C4-2B (cell line): ENCODE measurements around the gene SPINK5.
"Not testable (repeated sequence)": the region's sequence is repeated elsewhere in the genome, so short reads cannot be mapped to it uniquely, and the experiment has no call there.

Source experiments
- H3K27ac ChIP-seq: fragments of 450-650 bp; 2 replicates; pipeline ENCODE4 v1.5.1; 2017
- CTCF ChIP-seq: fragments of 450-650 bp; conservative IDR thresholded peaks from 2 replicates; pipeline ENCODE4 v1.5.1; 2017; ENCODE audit warnings: mild to moderate bottlenecking
- ZFX ChIP-seq: fragments of 450-650 bp; IDR thresholded peaks from 2 replicates; pipeline ENCODE4 v1.6.1; 2017

Gene SPINK5

GRCh38 chr5:148035676-148036075 lies 28.1 kb upstream of the SPINK5 start:
- TF ChIP-seq ZFX: no peak
- TF ChIP-seq CTCF: no peak
- no peak overlapping the region for H3K27ac ChIP-seq

GRCh38 chr5:148042881-148043280 lies 20.9 kb upstream of the SPINK5 start:
- TF ChIP-seq ZFX: no peak
- TF ChIP-seq CTCF: no peak
- H3K27ac ChIP-seq: no peak overlapping the region

DNA sequence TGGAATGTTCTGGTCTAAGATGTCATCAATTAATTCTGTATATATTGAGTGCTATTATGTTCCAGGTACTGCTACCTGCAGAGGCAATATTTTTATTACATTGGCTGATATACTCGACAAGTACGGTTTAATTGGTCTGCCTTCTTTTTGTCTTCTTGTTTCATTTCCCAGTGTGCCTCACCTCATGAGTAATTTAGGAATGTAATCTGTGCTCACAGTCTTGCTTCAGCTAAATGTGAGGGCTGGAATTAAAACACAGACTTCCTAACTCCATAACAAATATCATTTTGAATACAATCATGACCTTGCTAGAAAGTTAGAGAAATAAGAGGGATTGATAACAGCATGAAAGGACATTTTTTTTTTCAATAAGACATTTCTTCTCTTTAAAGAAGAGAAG lies 20.1 kb upstream of the SPINK5 start:
- TF ChIP-seq CTCF (no peak), ZFX (no peak)
- no peak overlapping the region for H3K27ac ChIP-seq

DNA sequence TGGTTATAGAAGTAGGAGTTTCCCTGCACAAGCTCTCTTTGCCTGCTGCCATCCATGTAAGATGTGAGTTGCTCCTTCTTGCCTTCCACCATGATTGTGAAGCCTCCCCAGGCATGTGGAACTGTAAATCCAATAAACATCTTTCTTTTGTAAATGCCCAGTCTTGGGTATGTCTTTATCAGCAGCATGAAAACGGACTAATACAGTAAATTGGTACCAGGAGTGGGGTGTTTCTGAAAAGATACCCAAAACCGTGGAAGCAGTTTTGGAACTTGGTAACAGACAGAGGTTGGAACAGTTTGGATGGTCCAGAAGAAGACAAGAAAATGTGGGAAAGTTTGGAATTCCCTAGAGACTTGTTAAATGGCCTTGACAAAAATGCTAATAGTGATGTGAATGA lies 8.6 kb upstream of the SPINK5 start:
- not testable (repeated sequence) for H3K27ac ChIP-seq

- no peak for TF ChIP-seq ZFX
- TF ChIP-seq CTCF: no peak
- no peak overlapping the region for H3K27ac ChIP-seq
Measured at GRCh38 chr5:148060309-148060708, 3.5 kb upstream of the SPINK5 start.

- H3K27ac ChIP-seq: no peak overlapping the region
- TF ChIP-seq ZFX (no peak), CTCF (no peak)
Measured at GRCh38 chr5:148060881-148061280, 2.9 kb upstream of the SPINK5 start.

DNA sequence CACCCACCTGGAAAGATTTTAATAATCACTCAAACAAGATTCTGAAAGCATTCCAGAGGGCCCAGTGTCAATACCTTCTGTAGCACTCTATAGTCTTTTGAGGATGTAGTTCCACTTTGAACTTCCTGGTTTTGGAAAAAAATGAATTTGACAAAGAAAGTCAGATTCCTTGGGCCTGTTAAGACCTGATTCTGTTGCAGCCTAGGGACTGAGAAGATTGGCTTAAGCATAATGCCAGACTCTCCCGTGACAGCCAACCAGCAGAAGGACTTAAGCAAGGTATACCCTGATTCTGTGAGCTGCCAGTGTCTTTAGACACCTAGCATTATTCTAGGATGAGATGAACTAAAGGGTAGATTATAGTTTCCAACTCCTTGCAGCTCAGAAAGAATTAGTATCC lies 6.8 kb downstream of the SPINK5 start:
- no peak overlapping the region for H3K27ac ChIP-seq
- TF ChIP-seq ZFX: no peak
- no peak for TF ChIP-seq CTCF

- TF ChIP-seq ZFX (no peak), CTCF (no peak)
- no peak overlapping the region for H3K27ac ChIP-seq
Measured at GRCh38 chr5:148072207-148072606, 8.4 kb downstream of the SPINK5 start.
